ENCODE results near the gene STMND1. TPM values are rescaled to one million over a fixed set of nuclear protein-coding genes. Genes with fewer than 3 reads are reported as not detected.

Gene STMND1
- total RNA-seq, 1 experiment from 2014 or later = not detected

DNA sequence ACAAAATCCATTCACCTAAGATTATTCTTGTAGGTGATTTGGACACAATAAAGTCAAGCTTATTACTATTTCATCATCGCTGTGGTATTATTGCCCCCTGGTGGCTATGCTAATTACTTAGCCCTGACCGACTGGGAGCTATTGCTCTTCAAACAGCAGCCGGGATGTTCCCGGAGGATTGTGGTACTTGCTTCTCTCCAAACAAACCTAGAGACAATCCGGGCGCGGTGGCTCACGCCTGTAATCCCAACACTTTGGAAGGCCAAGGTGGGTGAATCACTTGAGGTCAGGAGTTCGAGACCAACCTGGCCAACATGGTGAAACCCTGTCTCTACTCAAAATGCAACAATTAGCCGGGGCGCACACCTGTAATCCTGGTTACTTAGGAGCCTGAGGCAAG lies 15.4 kb upstream of the STMND1 start:
- BruUV-seq (replicated peaks) = no TSS peak
- TF ChIP-seq EZH2 (IDR thresholded peaks at IDR 0.05; ENCODE audit: borderline replicate concordance, low read depth, low read length, poor library complexity, severe bottlenecking) (no peak), CTCF (conservative IDR thresholded peaks at IDR 0.05; ENCODE audit: low read depth, low read length) (peak; percentile 72)
- no peak overlapping the region for H3K4me3 ChIP-seq (ENCODE audit: low read depth, low read length, poor library complexity, severe bottlenecking)
- no peaks in the 10 kb centered on the region for H3K27me3 ChIP-seq (replicated peaks; ENCODE audit: insufficient read depth, low read depth, low read length, poor library complexity)
- peaks cover 12% of the 10 kb centered on the region for H3K4me1 ChIP-seq (ENCODE audit: insufficient read depth, low read length, poor library complexity, severe bottlenecking)
- ChIA-PET CTCF (interaction anchor here (0.6 to 1.7 kb wide), 10 partner anchors 54 to 801 kb away, joined by 3 to 9 read pairs (median 4); no protein-coding TSS in a partner anchor), POLR2A (ENCODE audit: low non-redundant PET) (no interaction called here)
- H3K27ac ChIP-seq (ENCODE audit: low read depth, low read length, poor library complexity, severe bottlenecking) = no peak overlapping the region
- peak; percentile 79 for DNase-seq (ENCODE audit: low spot score)
- H3K9me3 ChIP-seq (ENCODE audit: low read depth, low read length, poor library complexity, severe bottlenecking) = peaks cover 4% of the 10 kb centered on the region
- intact Hi-C loops (cut with micrococcal nuclease; ENCODE audit: unreplicated experiment) = loop anchor here (2.0 to 10.0 kb wide), 4 partner anchors 114 to 754 kb away; no protein-coding TSS in a partner anchor
- no peaks in the 10 kb centered on the region for H3K36me3 ChIP-seq (ENCODE audit: insufficient read depth, low read length, poor library complexity, severe bottlenecking)

DNA sequence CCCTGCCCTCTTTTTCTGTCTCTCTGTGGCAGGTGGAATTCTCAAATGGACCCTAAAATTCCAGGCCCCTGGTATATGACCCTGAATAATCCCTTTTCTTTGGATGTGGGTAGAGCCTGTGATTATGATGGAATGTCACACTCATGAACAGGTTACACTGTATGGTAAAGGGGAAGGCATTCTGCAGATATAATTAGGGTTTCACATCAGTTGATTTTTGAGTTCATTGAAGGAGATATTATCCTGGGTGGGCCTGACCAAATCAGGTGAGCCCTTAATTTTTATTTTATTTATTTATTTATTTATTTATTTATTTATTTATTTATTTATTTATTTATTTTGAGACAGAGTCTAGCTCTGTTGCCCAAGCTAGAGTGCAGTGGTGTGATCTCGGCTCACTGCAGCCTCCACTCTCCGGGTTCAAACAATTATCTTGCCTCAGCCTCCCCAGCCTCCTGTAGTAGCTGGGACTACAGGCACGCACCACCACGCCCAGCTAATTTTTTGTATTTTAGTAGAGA lies 13.7 kb upstream of the STMND1 start:
- POLR2A ChIA-PET (ENCODE audit: low non-redundant PET) = no interaction called here
- H3K27ac ChIP-seq (ENCODE audit: low read depth, low read length, poor library complexity, severe bottlenecking) = no peak overlapping the region
- H3K9me3 ChIP-seq (ENCODE audit: low read depth, low read length, poor library complexity, severe bottlenecking) = peaks cover 4% of the 10 kb centered on the region
- BruUV-seq (replicated peaks) = no TSS peak
- no peaks in the 10 kb centered on the region for H3K36me3 ChIP-seq (ENCODE audit: insufficient read depth, low read length, poor library complexity, severe bottlenecking)
- H3K27me3 ChIP-seq (replicated peaks; ENCODE audit: insufficient read depth, low read depth, low read length, poor library complexity) = no peaks in the 10 kb centered on the region
- H3K4me3 ChIP-seq (ENCODE audit: low read depth, low read length, poor library complexity, severe bottlenecking) = no peak overlapping the region
- DNase-seq (ENCODE audit: low spot score) = no peak
- no peak for TF ChIP-seq EZH2 (IDR thresholded peaks at IDR 0.05; ENCODE audit: borderline replicate concordance, low read depth, low read length, poor library complexity, severe bottlenecking)
- intact Hi-C loops (cut with micrococcal nuclease; ENCODE audit: unreplicated experiment) = loop anchor here (5.0 to 10.0 kb wide), 2 partner anchors 116 to 573 kb away; no protein-coding TSS in a partner anchor
- CTCF ChIA-PET = interaction anchor here (1.7 kb wide), 1 partner anchor 329 kb away, joined by 8 read pairs; no protein-coding TSS in a partner anchor
- H3K4me1 ChIP-seq (ENCODE audit: insufficient read depth, low read length, poor library complexity, severe bottlenecking) = no peaks in the 10 kb centered on the region

DNA sequence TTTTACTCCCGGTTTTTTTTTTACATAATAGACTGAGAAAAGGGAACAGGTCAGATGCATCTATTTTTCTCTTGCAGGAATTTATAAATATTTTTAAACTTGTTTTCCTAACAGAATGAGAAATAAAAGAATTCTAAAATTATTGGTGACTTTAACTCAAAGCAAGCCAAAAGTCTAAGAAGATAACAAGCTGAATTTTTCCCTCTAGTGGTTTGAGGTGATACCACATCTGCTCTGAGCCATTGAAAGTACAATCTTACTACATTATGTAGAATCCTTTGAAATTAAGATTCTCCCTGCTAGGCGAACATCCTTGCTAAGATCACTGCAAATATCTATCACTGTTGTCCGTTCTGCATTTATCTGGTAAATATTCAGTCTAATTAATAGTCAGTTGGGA lies 10.7 kb upstream of the STMND1 start:
- TF ChIP-seq EZH2 (IDR thresholded peaks at IDR 0.05; ENCODE audit: borderline replicate concordance, low read depth, low read length, poor library complexity, severe bottlenecking) (no peak), CTCF (conservative IDR thresholded peaks at IDR 0.05; ENCODE audit: low read depth, low read length) (peak; percentile 50)
- no peaks in the 10 kb centered on the region for H3K4me1 ChIP-seq (ENCODE audit: insufficient read depth, low read length, poor library complexity, severe bottlenecking)
- ChIA-PET POLR2A (ENCODE audit: low non-redundant PET) (interaction anchor here (0.7 kb wide), 1 partner anchor 644 kb away, joined by 4 read pairs; no protein-coding TSS in a partner anchor), CTCF (no interaction called here)
- no peak for DNase-seq (ENCODE audit: low spot score)
- H3K36me3 ChIP-seq (ENCODE audit: insufficient read depth, low read length, poor library complexity, severe bottlenecking) = no peaks in the 10 kb centered on the region
- no peak overlapping the region for H3K27ac ChIP-seq (ENCODE audit: low read depth, low read length, poor library complexity, severe bottlenecking)
- no peaks in the 10 kb centered on the region for H3K27me3 ChIP-seq (replicated peaks; ENCODE audit: insufficient read depth, low read depth, low read length, poor library complexity)
- H3K4me3 ChIP-seq (ENCODE audit: low read depth, low read length, poor library complexity, severe bottlenecking) = no peak overlapping the region
- intact Hi-C loops (cut with micrococcal nuclease; ENCODE audit: unreplicated experiment) = no loop called here
- H3K9me3 ChIP-seq (ENCODE audit: low read depth, low read length, poor library complexity, severe bottlenecking) = peaks cover 4% of the 10 kb centered on the region
- no TSS peak for BruUV-seq (replicated peaks)

DNA sequence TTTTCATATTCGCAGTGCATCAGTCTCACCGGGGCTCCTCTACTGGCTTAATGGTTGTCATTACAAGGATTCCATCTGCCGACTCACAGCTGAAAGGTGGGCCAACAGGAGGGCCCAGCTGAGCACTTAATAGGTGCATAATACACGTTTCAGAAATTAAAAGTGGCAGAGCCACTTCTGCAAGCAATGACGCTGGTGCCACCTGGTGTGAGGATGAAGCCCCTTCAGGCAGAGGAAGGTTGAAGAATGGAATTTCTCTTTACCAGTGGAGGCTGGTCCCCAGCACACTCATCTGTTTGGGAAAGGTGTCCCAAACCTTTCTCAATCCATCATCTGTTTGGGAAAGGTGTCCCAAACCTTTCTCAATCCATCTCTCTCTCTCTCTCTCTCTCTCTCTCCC lies 8.2 kb upstream of the STMND1 start:
- ChIA-PET CTCF (no interaction called here), POLR2A (ENCODE audit: low non-redundant PET) (no interaction called here)
- DNase-seq (ENCODE audit: low spot score) = no peak
- Histone ChIP-seq H3K27ac (ENCODE audit: low read depth, low read length, poor library complexity, severe bottlenecking) (no peak overlapping the region), H3K4me1 (ENCODE audit: insufficient read depth, low read length, poor library complexity, severe bottlenecking) (no peaks in the 10 kb centered on the region), H3K36me3 (ENCODE audit: insufficient read depth, low read length, poor library complexity, severe bottlenecking) (no peaks in the 10 kb centered on the region), H3K4me3 (ENCODE audit: low read depth, low read length, poor library complexity, severe bottlenecking) (no peak overlapping the region), H3K27me3 (replicated peaks; ENCODE audit: insufficient read depth, low read depth, low read length, poor library complexity) (no peaks in the 10 kb centered on the region), H3K9me3 (ENCODE audit: low read depth, low read length, poor library complexity, severe bottlenecking) (peaks cover 4% of the 10 kb centered on the region)
- intact Hi-C loops (cut with micrococcal nuclease; ENCODE audit: unreplicated experiment) = no loop called here
- no TSS peak for BruUV-seq (replicated peaks)
- TF ChIP-seq CTCF (conservative IDR thresholded peaks at IDR 0.05; ENCODE audit: low read depth, low read length) (peak; percentile 44), EZH2 (IDR thresholded peaks at IDR 0.05; ENCODE audit: borderline replicate concordance, low read depth, low read length, poor library complexity, severe bottlenecking) (no peak)

Measured in A673 (cell line).